Measurements from ENCODE around the gene COL4A4. TPM values are rescaled to one million over a fixed set of nuclear protein-coding genes. Genes with fewer than 3 reads are reported as not detected.

COL4A4 gene
- total RNA-seq, 2 donors from 2014 or later: 0.23 to 0.55 TPM

- DNase-seq (no peak), ATAC-seq (no peak)
- peaks cover 5% of the 10 kb centered on the region for H3K36me3 Mint-ChIP-seq (ENCODE audit: low read depth)
- H3K27ac Mint-ChIP-seq: no peak overlapping the region
- H3K4me3 Mint-ChIP-seq: no peak overlapping the region
- H3K4me1 Mint-ChIP-seq: peaks cover 5% of the 10 kb centered on the region
- H3K27me3 Mint-ChIP-seq: no peaks in the 10 kb centered on the region
- no peaks in the 10 kb centered on the region for H3K9me3 ChIP-seq (ENCODE audit: control insufficient read depth, low read length, poor library complexity, severe bottlenecking)
Observed at GRCh38 chr2:226970362-226970761, 193.6 kb downstream of the COL4A4 start.

- Mint-ChIP-seq H3K4me3 (no peak overlapping the region), H3K27me3 (no peaks in the 10 kb centered on the region), H3K36me3 (ENCODE audit: low read depth) (peaks cover 5% of the 10 kb centered on the region), H3K4me1 (peaks cover 5% of the 10 kb centered on the region), H3K27ac (no peak overlapping the region)
- ATAC-seq: no peak
- no peaks in the 10 kb centered on the region for H3K9me3 ChIP-seq (ENCODE audit: control insufficient read depth, low read length, poor library complexity, severe bottlenecking)
- DNase-seq: no peak
Observed at GRCh38 chr2:226969417-226970080, 194.5 kb downstream of the COL4A4 start.

DNA sequence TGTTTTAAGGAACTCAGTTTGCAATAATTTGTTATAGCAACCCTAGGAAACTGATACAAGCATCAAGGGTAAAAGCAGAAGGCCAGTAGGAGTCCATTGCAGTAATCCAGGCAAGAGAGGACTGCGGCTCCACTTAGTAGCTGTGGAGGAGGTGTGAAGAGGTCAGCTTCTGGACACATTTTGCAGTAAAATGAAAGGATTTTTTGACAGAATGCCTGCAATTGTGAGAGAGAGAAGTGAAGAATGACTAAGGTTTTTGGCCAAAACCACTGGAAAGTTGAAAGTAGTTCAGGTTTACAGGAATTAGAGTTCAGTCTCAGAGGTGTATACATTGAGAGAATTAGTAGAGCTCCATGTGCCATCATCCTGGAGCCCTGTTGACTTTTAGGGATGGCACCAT, 198.6 kb downstream of the COL4A4 start:
- no peaks in the 10 kb centered on the region for H3K36me3 Mint-ChIP-seq (ENCODE audit: low read depth)
- H3K9me3 ChIP-seq (ENCODE audit: control insufficient read depth, low read length, poor library complexity, severe bottlenecking): no peaks in the 10 kb centered on the region
- peaks cover 2% of the 10 kb centered on the region for H3K4me1 Mint-ChIP-seq
- no peaks in the 10 kb centered on the region for H3K27me3 Mint-ChIP-seq
- ATAC-seq (no peak), DNase-seq (no peak)
- no peak overlapping the region for H3K4me3 Mint-ChIP-seq
- no peak overlapping the region for H3K27ac Mint-ChIP-seq

- H3K27ac Mint-ChIP-seq: no peak overlapping the region
- ATAC-seq (no peak), DNase-seq (no peak)
- no peaks in the 10 kb centered on the region for H3K36me3 Mint-ChIP-seq (ENCODE audit: low read depth)
- no peaks in the 10 kb centered on the region for H3K4me1 Mint-ChIP-seq
- H3K4me3 Mint-ChIP-seq: no peak overlapping the region
- H3K27me3 Mint-ChIP-seq: no peaks in the 10 kb centered on the region
- H3K9me3 ChIP-seq (ENCODE audit: control insufficient read depth, low read length, poor library complexity, severe bottlenecking): no peaks in the 10 kb centered on the region
Observed at GRCh38 chr2:226963528-226963927, 200.5 kb downstream of the COL4A4 start.

DNA sequence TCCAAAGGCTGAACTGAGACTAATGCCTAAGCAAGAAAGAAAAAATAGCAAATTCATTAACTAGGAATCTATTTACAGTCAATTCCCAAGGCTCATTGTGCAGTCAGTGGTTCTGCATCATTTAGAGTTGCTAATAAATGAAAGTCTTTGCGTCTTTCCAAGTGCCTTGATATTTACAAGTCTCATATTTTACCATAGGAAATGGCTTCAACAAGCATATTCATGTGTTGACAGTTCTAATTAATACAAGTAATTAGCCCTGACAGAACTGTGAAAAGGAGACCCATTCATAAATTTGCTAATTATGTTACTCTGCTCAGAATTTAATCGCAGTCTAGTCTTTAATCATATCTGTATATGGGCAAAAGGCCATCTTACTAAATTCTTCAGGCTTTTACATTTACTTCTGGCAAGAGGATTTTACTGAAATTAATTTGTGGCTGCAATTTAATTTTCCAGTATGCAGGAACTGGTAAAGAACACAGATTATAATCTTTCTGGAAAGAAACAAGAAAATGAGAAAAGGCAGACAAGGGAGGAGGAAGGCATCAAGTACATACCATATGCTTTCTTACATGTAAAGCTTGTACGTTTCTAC, 201.7 kb downstream of the COL4A4 start:
- Mint-ChIP-seq H3K27me3 (no peaks in the 10 kb centered on the region), H3K36me3 (ENCODE audit: low read depth) (no peaks in the 10 kb centered on the region), H3K4me3 (no peak overlapping the region), H3K27ac (no peak overlapping the region), H3K4me1 (no peaks in the 10 kb centered on the region)
- ATAC-seq (no peak), DNase-seq (no peak)
- H3K9me3 ChIP-seq (ENCODE audit: control insufficient read depth, low read length, poor library complexity, severe bottlenecking): no peaks in the 10 kb centered on the region

- Mint-ChIP-seq H3K4me1 (no peaks in the 10 kb centered on the region), H3K27me3 (no peaks in the 10 kb centered on the region), H3K36me3 (ENCODE audit: low read depth) (no peaks in the 10 kb centered on the region), H3K4me3 (no peak overlapping the region), H3K27ac (no peak overlapping the region)
- H3K9me3 ChIP-seq (ENCODE audit: control insufficient read depth, low read length, poor library complexity, severe bottlenecking): no peaks in the 10 kb centered on the region
- DNase-seq (no peak), ATAC-seq (no peak)
Observed at GRCh38 chr2:226959418-226959817, 204.6 kb downstream of the COL4A4 start.

GRCh38 chr2:226956659-226957058, 207.3 kb downstream of the COL4A4 start:
- ATAC-seq (no peak), DNase-seq (no peak)
- Mint-ChIP-seq H3K27me3 (no peaks in the 10 kb centered on the region), H3K27ac (no peak overlapping the region), H3K4me1 (no peaks in the 10 kb centered on the region), H3K36me3 (ENCODE audit: low read depth) (no peaks in the 10 kb centered on the region), H3K4me3 (no peak overlapping the region)
- H3K9me3 ChIP-seq (ENCODE audit: control insufficient read depth, low read length, poor library complexity, severe bottlenecking): no peaks in the 10 kb centered on the region

- H3K9me3 ChIP-seq (ENCODE audit: control insufficient read depth, low read length, poor library complexity, severe bottlenecking): no peaks in the 10 kb centered on the region
- peaks cover 5% of the 10 kb centered on the region for H3K36me3 Mint-ChIP-seq (ENCODE audit: low read depth)
- no peak overlapping the region for H3K4me3 Mint-ChIP-seq
- H3K27me3 Mint-ChIP-seq: no peaks in the 10 kb centered on the region
- no peak overlapping the region for H3K27ac Mint-ChIP-seq
- no peaks in the 10 kb centered on the region for H3K4me1 Mint-ChIP-seq
- DNase-seq (no peak), ATAC-seq (no peak)
Observed at GRCh38 chr2:226953826-226954225, 210.2 kb downstream of the COL4A4 start.

DNA sequence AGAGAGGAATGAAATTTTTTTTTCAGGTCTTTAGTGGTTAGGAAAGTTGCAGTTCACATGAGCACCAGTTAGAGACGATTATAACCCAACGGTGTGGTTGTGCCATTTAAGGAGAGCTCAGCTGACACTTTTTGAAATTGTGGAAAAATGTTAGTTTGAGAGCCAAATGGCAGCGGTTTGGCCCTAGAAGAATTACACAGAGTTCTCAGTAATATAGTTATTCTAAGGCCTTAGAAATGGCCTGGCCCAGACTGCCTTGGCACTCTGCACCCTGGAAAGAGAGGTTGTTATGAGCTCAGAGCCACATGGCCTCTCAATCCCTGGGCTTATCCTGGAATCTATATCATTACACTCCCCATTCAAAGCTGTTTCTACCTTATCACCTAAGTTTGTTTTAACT, 210.8 kb downstream of the COL4A4 start:
- H3K4me1 Mint-ChIP-seq: no peaks in the 10 kb centered on the region
- ATAC-seq (no peak), DNase-seq (no peak)
- no peaks in the 10 kb centered on the region for H3K9me3 ChIP-seq (ENCODE audit: control insufficient read depth, low read length, poor library complexity, severe bottlenecking)
- peaks cover 5% of the 10 kb centered on the region for H3K36me3 Mint-ChIP-seq (ENCODE audit: low read depth)
- H3K4me3 Mint-ChIP-seq: no peak overlapping the region
- no peaks in the 10 kb centered on the region for H3K27me3 Mint-ChIP-seq
- no peak overlapping the region for H3K27ac Mint-ChIP-seq

Other genes with a start within 250 kb of the COL4A4 start
- under 1 TPM; 0.23 to 0.52 TPM for gene COL4A3, start 419 bp upstream of the COL4A4 start, total RNA-seq
- 10 to 100 TPM; 47.7 to 49.3 TPM for gene MFF, start 161.0 kb upstream of the COL4A4 start, total RNA-seq
- gene TM4SF20, start 215.1 kb upstream of the COL4A4 start, total RNA-seq: not detected
- gene SCYGR1, start 223.7 kb upstream of the COL4A4 start, total RNA-seq: not detected